BLaER1 (cell line): ENCODE results near the gene MLIP.

ENCODE experiments used
- H3K27ac ChIP-seq: shearing (Covaris generic); formaldehyde crosslinking; 2 replicates; pipeline ENCODE4 v1.8.1; 2022
- H3K27me3 ChIP-seq: shearing (Covaris generic); formaldehyde crosslinking; 2 replicates; pipeline ENCODE4 v1.8.1; 2022
- H3K36me3 ChIP-seq: shearing (Covaris generic); formaldehyde crosslinking; 2 replicates; pipeline ENCODE4 v1.8.1; 2022
- H3K4me1 ChIP-seq: shearing (Covaris generic); formaldehyde crosslinking; 2 replicates; pipeline ENCODE4 v1.8.1; 2022
- H3K4me2 ChIP-seq: shearing (Covaris generic); formaldehyde crosslinking; 2 replicates; pipeline ENCODE4 v1.8.1; 2022
- H3K4me3 ChIP-seq: shearing (Covaris generic); formaldehyde crosslinking; 2 replicates; pipeline ENCODE4 v1.8.1; 2022
- H3K9ac ChIP-seq: shearing (Covaris generic); formaldehyde crosslinking; 2 replicates; pipeline ENCODE4 v1.8.1; 2022
- H3K9me3 ChIP-seq: shearing (Covaris generic); formaldehyde crosslinking; 2 replicates; pipeline ENCODE4 v1.8.1; 2022
- H4K20me1 ChIP-seq: shearing (Covaris generic); formaldehyde crosslinking; 2 replicates; pipeline ENCODE4 v1.8.1; 2022
- Cebpa-rat ChIP-seq: shearing (Covaris generic); IDR thresholded peaks from 2 replicates; pipeline ENCODE4 v1.8.1; 2022

The MLIP gene

GRCh38 chr6:54267798-54268197 is 156.6 kb downstream of the MLIP start:
- H4K20me1 ChIP-seq = no peaks in the 10 kb centered on the region
- H3K9me3 ChIP-seq = no peaks in the 10 kb centered on the region
- no peak overlapping the region for H3K27ac ChIP-seq
- no peaks in the 10 kb centered on the region for H3K4me1 ChIP-seq
- H3K4me3 ChIP-seq = no peak overlapping the region
- H3K4me2 ChIP-seq = no peak overlapping the region
- no peak overlapping the region for H3K9ac ChIP-seq
- no peak for TF ChIP-seq Cebpa-rat
- no peaks in the 10 kb centered on the region for H3K36me3 ChIP-seq
- H3K27me3 ChIP-seq = no peaks in the 10 kb centered on the region

GRCh38 chr6:54273214-54273820 is 162.1 kb downstream of the MLIP start:
- H3K4me2 ChIP-seq = no peak overlapping the region
- no peak for TF ChIP-seq Cebpa-rat
- no peak overlapping the region for H3K4me3 ChIP-seq
- no peaks in the 10 kb centered on the region for H3K36me3 ChIP-seq
- no peak overlapping the region for H3K27ac ChIP-seq
- no peaks in the 10 kb centered on the region for H3K9me3 ChIP-seq
- no peaks in the 10 kb centered on the region for H3K27me3 ChIP-seq
- no peaks in the 10 kb centered on the region for H3K4me1 ChIP-seq
- no peaks in the 10 kb centered on the region for H4K20me1 ChIP-seq
- no peak overlapping the region for H3K9ac ChIP-seq

GRCh38 chr6:54274383-54274782 is 163.1 kb downstream of the MLIP start:
- Histone ChIP-seq H3K36me3 (no peaks in the 10 kb centered on the region), H3K4me2 (no peak overlapping the region), H3K27ac (no peak overlapping the region), H3K9me3 (no peaks in the 10 kb centered on the region), H3K9ac (no peak overlapping the region), H4K20me1 (no peaks in the 10 kb centered on the region), H3K4me1 (no peaks in the 10 kb centered on the region), H3K4me3 (no peak overlapping the region), H3K27me3 (no peaks in the 10 kb centered on the region)
- no peak for TF ChIP-seq Cebpa-rat

GRCh38 chr6:54282186-54282585 is 170.9 kb downstream of the MLIP start:
- H3K36me3 ChIP-seq = no peaks in the 10 kb centered on the region
- no peak for TF ChIP-seq Cebpa-rat
- H3K4me3 ChIP-seq = no peak overlapping the region
- no peaks in the 10 kb centered on the region for H4K20me1 ChIP-seq
- no peak overlapping the region for H3K27ac ChIP-seq
- no peaks in the 10 kb centered on the region for H3K9me3 ChIP-seq
- H3K4me1 ChIP-seq = no peaks in the 10 kb centered on the region
- no peak overlapping the region for H3K4me2 ChIP-seq
- H3K27me3 ChIP-seq = no peaks in the 10 kb centered on the region
- no peak overlapping the region for H3K9ac ChIP-seq

- Histone ChIP-seq H3K27me3 (no peaks in the 10 kb centered on the region), H3K4me3 (no peak overlapping the region), H3K9ac (no peak overlapping the region), H3K27ac (no peak overlapping the region), H3K4me1 (no peaks in the 10 kb centered on the region), H4K20me1 (no peaks in the 10 kb centered on the region), H3K36me3 (no peaks in the 10 kb centered on the region), H3K4me2 (no peak overlapping the region), H3K9me3 (no peaks in the 10 kb centered on the region)
- TF ChIP-seq Cebpa-rat = no peak
These were observed 173.1 kb downstream of the MLIP start for GRCh38 chr6:54284161-54284860.

- H3K27me3 ChIP-seq = no peaks in the 10 kb centered on the region
- H3K36me3 ChIP-seq = no peaks in the 10 kb centered on the region
- no peak overlapping the region for H3K4me2 ChIP-seq
- H3K4me1 ChIP-seq = no peaks in the 10 kb centered on the region
- no peak overlapping the region for H3K27ac ChIP-seq
- no peak overlapping the region for H3K4me3 ChIP-seq
- TF ChIP-seq Cebpa-rat = no peak
- H3K9ac ChIP-seq = no peak overlapping the region
- no peaks in the 10 kb centered on the region for H4K20me1 ChIP-seq
- no peaks in the 10 kb centered on the region for H3K9me3 ChIP-seq
These were observed 174.4 kb downstream of the MLIP start for GRCh38 chr6:54285595-54285994.

- Histone ChIP-seq H3K27ac (no peak overlapping the region), H4K20me1 (no peaks in the 10 kb centered on the region), H3K27me3 (no peaks in the 10 kb centered on the region), H3K4me1 (no peaks in the 10 kb centered on the region), H3K36me3 (no peaks in the 10 kb centered on the region), H3K4me2 (no peak overlapping the region), H3K9ac (no peak overlapping the region), H3K4me3 (no peak overlapping the region), H3K9me3 (no peaks in the 10 kb centered on the region)
- no peak for TF ChIP-seq Cebpa-rat
These were observed 174.9 kb downstream of the MLIP start for GRCh38 chr6:54286141-54286540.

- H3K9ac ChIP-seq = no peak overlapping the region
- no peak overlapping the region for H3K4me2 ChIP-seq
- no peaks in the 10 kb centered on the region for H3K27me3 ChIP-seq
- TF ChIP-seq Cebpa-rat = no peak
- no peaks in the 10 kb centered on the region for H3K36me3 ChIP-seq
- H3K9me3 ChIP-seq = no peaks in the 10 kb centered on the region
- no peak overlapping the region for H3K27ac ChIP-seq
- H3K4me1 ChIP-seq = no peaks in the 10 kb centered on the region
- no peak overlapping the region for H3K4me3 ChIP-seq
- no peaks in the 10 kb centered on the region for H4K20me1 ChIP-seq
These were observed 177.2 kb downstream of the MLIP start for GRCh38 chr6:54288474-54288873.

GRCh38 chr6:54289426-54289825 is 178.2 kb downstream of the MLIP start:
- Histone ChIP-seq H3K9me3 (no peaks in the 10 kb centered on the region), H3K4me3 (no peak overlapping the region), H4K20me1 (no peaks in the 10 kb centered on the region), H3K4me2 (no peak overlapping the region), H3K36me3 (no peaks in the 10 kb centered on the region), H3K27me3 (no peaks in the 10 kb centered on the region), H3K27ac (no peak overlapping the region), H3K9ac (no peak overlapping the region), H3K4me1 (no peaks in the 10 kb centered on the region)
- TF ChIP-seq Cebpa-rat = no peak

- Histone ChIP-seq H3K27ac (no peak overlapping the region), H4K20me1 (no peaks in the 10 kb centered on the region), H3K4me2 (no peak overlapping the region), H3K4me1 (no peaks in the 10 kb centered on the region), H3K4me3 (no peak overlapping the region), H3K9me3 (no peaks in the 10 kb centered on the region), H3K36me3 (no peaks in the 10 kb centered on the region), H3K27me3 (no peaks in the 10 kb centered on the region), H3K9ac (no peak overlapping the region)
- no peak for TF ChIP-seq Cebpa-rat
These were observed 179.9 kb downstream of the MLIP start for GRCh38 chr6:54291146-54291545.
